H1 (cell line): ENCODE measurements around the gene NMRK2.

Experiments
- BCL11A ChIP-seq, 2 experiments: IDR thresholded peaks; one replicate each; pipeline ENCODE4 v1.6.1; 2011; ENCODE audit warnings: low read depth in 2 of 2, low read length in 2 of 2, mild to moderate bottlenecking in 2 of 2
- CTCF ChIP-seq, 3 experiments: IDR thresholded peaks; 1 replicate in 2 of 3; 2 replicates in 1 of 3; pipeline versions ENCODE4 v1.5.1 to v1.6.1; 2011; ENCODE audit warnings: low read length in 3 of 3, mild to moderate bottlenecking in 3 of 3, inconsistent platforms in 2 of 3, low read depth in 1 of 3, moderate library complexity in 1 of 3; ENCODE audit not compliant: insufficient read depth in 1 of 3; ENCODE audit errors: control extremely low read depth in 1 of 3
- EP300 ChIP-seq, 2 experiments: IDR thresholded peaks; 1 replicate in 1 of 2; 2 replicates in 1 of 2; pipeline ENCODE4 v1.6.1; 2011 to 2012; ENCODE audit warnings: low read depth in 2 of 2, low read length in 2 of 2, mild to moderate bottlenecking in 2 of 2, borderline replicate concordance in 1 of 2, inconsistent platforms in 1 of 2, moderate library complexity in 1 of 2
- EZH2 ChIP-seq: fragments of 200-600 bp; sonication (generic); IDR thresholded peaks from 2 replicates; pipeline ENCODE4 v1.7.1; 2012; ENCODE audit warnings: low read depth, mild to moderate bottlenecking, moderate library complexity, low read length, inconsistent platforms; ENCODE audit not compliant: severe bottlenecking
- POLR2A ChIP-seq, 2 experiments: IDR thresholded peaks; 1 replicate in 1 of 2; 2 replicates in 1 of 2; pipeline ENCODE4 v1.6.1; 2011; ENCODE audit warnings: low read depth in 2 of 2, low read length in 2 of 2, mild to moderate bottlenecking in 2 of 2; ENCODE audit errors: control extremely low read depth in 1 of 2
- SIN3A ChIP-seq, 2 experiments: IDR thresholded peaks in 1 of 2; conservative IDR thresholded peaks in 1 of 2; 2 replicates each; pipeline ENCODE4 v1.6.1; 2011 to 2012; ENCODE audit warnings: low read length in 2 of 2, improper control_type of control experiment in 1 of 2, low read depth in 1 of 2, mild to moderate bottlenecking in 1 of 2
- SIX5 ChIP-seq: IDR thresholded peaks from 2 replicates; pipeline ENCODE4 v1.6.1; 2011; ENCODE audit warnings: mild to moderate bottlenecking, low read depth, low read length

- TF ChIP-seq BCL11A (IDR thresholded peaks at IDR 0.05; ENCODE audit: low read depth in 2 of 2, low read length in 2 of 2) (no peak), CTCF (IDR thresholded peaks at IDR 0.05; ENCODE audit: control extremely low read depth in 1 of 3, insufficient read depth in 1 of 3, low read depth in 1 of 3, low read length in 3 of 3) (no peak), SIN3A (conservative IDR thresholded peaks at IDR 0.05 in 1 of 2, IDR thresholded peaks at IDR 0.05 in 1 of 2; ENCODE audit: low read depth in 1 of 2, low read length in 2 of 2) (no peak), EZH2 (no peak), EP300 (IDR thresholded peaks at IDR 0.05; ENCODE audit: borderline replicate concordance in 1 of 2, low read depth in 2 of 2, low read length in 2 of 2) (no peak), SIX5 (no peak), POLR2A (IDR thresholded peaks at IDR 0.05; ENCODE audit: control extremely low read depth in 1 of 2, low read depth in 2 of 2, low read length in 2 of 2) (no peak)
Observed at GRCh38 chr19:3923096-3923758, 9.6 kb upstream of the NMRK2 start.
